Measurements from ENCODE around the gene HDGF. TPM values are rescaled to one million over a fixed set of nuclear protein-coding genes. Genes with fewer than 3 reads are reported as not detected.
A peak's percentile ranks its signal among the peaks of the same experiment; 100 is the strongest.

Gene HDGF
- total and polyA plus RNA-seq, 9 of the 15 experiments (the other 6 are each of a cell fraction or from before 2014, with no cell fraction given) = 38.8 to 601 (median 400) TPM

DNA sequence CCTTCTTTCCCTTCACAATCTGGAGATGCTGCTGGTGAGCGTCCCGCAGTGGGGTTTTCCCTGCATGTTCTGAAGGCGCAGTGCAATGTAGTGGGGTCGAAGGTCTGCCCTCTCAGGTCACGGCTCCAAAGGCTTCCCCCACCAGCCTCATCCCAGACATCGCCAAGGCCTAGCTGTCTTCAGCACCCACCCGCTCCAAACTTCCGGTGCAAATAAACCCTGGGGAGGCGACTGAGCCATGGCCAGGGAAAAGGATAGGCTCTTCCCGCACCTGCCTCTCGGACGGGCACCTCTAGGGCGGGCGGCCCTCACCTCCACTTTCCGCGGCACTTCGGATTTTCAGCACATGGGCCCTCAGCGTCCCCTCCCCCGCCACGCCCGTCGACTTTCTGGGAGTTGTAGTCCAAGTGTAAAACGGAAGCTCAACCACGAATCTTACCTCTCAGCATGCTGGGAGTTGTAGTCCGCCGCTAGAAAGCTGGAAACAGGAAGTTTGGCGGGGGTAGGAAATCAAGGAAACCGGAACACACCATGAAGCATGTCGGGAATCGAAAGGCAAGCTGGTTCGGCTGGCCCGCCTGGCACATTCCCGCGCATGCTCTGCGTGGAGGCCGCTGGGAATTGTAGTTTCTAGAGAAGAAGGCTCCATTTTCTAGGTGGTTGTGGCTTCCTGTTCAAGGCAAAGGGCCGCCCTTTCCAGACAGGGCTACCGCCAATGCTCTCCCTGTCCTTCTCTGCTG lies 10.6 kb downstream of the HDGF start, which contains the start of gene MRPL24 (continued):
- TF ChIP-seq PTTG1 (tag; IDR thresholded peaks at IDR 0.05; ENCODE audit: low read depth) (no peak), ZNF133 (CRISPR knock-in tag; IDR thresholded peaks at IDR 0.05) (no peak), ZFP30 (CRISPR knock-in tag; IDR thresholded peaks at IDR 0.05; ENCODE audit: borderline replicate concordance) (no peak), ZNF124 (CRISPR knock-in tag; IDR thresholded peaks at IDR 0.05) (no peak), RBM39 (optimal IDR thresholded peaks at IDR 0.05; ENCODE audit: low read depth, low read length) (no peak), MAX (CRISPR knock-in tag; IDR thresholded peaks at IDR 0.05) (peak; percentile 99), TFAM (CRISPR knock-in tag; conservative IDR thresholded peaks at IDR 0.05) (no peak), MLX (CRISPR knock-in tag; conservative IDR thresholded peaks at IDR 0.05) (no peak), HNRNPL (IDR thresholded peaks at IDR 0.05; ENCODE audit: low read depth, low read length) (no peak), MYBL2 (IDR thresholded peaks at IDR 0.05; ENCODE audit: low read depth) (no peak), MYBL2 (CRISPR knock-in tag; IDR thresholded peaks at IDR 0.05; ENCODE audit: borderline replicate concordance) (no peak), MXI1 (IDR thresholded peaks at IDR 0.05; ENCODE audit: low read depth, low read length) (peak; percentile 95), HEY1 (CRISPR knock-in tag; IDR thresholded peaks at IDR 0.05; ENCODE audit: borderline replicate concordance) (no peak; the same call in 1 of the 2 replicates), KLF1 (tag; IDR thresholded peaks at IDR 0.05) (peak; percentile 79)
- TF ChIP-seq, protein P1, sequence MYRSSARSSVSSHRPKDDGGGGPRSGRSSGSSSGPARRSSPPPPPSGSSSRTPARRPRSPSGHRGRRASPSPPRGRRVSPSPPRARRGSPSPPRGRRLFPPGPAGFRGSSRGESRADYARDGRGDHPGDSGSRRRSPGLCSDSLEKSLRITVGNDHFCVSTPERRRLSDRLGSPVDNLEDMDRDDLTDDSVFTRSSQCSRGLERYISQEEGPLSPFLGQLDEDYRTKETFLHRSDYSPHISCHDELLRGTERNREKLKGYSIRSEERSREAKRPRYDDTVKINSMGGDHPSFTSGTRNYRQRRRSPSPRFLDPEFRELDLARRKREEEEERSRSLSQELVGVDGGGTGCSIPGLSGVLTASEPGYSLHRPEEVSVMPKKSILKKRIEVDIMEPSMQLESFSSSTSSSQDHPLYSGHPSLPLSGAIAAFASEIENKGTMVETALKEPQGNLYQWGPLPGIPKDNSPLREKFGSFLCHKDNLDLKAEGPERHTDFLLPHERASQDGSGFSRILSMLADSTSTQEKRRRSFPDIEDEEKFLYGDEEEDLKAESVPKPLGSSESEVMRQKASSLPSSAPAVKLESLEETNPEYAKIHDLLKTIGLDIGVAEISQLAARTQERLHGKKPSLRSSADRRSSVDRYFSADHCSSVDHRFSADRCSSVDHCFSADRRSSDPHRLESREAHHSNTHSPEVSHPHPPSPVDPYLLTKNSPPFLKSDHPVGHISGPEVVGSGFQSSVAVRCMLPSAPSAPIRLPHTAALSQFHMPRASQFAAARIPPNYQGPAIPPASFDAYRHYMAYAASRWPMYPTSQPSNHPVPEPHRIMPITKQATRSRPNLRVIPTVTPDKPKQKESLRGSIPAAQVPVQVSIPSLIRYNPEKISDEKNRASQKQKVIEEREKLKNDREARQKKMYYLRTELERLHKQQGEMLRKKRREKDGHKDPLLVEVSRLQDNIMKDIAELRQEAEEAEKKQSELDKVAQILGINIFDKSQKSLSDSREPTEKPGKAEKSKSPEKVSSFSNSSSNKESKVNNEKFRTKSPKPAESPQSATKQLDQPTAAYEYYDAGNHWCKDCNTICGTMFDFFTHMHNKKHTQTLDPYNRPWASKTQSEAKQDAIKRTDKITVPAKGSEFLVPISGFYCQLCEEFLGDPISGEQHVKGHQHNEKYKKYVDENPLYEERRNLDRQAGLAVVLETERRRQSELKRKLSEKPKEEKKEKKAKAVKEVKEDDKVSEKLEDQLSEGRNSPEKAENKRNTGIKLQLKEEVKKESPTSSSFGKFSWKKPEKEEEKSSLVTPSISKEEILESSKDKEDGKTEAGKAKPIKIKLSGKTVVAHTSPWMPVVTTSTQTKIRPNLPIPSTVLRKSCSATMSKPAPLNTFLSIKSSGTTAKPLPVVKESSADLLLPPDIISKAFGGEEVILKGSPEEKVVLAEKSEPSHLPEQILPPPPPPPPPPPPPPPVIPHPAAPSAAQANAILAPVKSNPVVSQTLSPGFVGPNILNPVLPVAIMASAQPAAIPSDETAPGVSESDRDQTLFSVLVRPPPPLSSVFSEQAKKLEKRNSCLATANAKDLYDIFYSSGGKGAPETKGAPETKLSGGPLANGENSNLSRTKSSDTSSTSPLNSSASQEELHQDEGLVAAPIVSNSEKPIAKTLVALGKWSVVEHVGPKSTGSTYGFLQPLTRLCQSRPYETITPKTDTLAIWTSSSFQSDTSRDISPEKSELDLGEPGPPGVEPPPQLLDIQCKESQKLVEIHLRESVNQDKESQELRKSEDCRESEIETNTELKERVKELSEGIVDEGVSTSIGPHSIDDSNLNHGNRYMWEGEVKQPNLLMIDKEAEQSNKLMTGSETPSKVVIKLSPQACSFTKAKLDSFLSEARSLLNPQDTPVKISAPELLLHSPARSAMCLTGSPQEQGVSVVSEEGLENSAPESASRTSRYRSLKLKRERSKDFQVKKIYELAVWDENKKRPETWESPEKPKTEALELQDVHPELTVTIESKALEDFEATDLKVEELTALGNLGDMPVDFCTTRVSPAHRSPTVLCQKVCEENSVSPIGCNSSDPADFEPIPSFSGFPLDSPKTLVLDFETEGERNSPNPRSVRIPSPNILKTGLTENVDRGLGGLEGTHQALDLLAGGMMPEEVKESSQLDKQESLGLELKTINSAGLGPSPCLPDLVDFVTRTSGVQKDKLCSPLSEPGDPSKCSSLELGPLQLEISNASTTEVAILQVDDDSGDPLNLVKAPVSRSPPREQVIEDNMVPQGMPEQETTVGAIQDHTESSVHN (IDR thresholded peaks at IDR 0.05; ENCODE audit: borderline replicate concordance in 1 of 2, low read depth in 1 of 2) = no peak
- TF ChIP-seq, protein P2, sequence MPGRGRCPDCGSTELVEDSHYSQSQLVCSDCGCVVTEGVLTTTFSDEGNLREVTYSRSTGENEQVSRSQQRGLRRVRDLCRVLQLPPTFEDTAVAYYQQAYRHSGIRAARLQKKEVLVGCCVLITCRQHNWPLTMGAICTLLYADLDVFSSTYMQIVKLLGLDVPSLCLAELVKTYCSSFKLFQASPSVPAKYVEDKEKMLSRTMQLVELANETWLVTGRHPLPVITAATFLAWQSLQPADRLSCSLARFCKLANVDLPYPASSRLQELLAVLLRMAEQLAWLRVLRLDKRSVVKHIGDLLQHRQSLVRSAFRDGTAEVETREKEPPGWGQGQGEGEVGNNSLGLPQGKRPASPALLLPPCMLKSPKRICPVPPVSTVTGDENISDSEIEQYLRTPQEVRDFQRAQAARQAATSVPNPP (IDR thresholded peaks at IDR 0.05; ENCODE audit: borderline replicate concordance, insufficient read depth, insufficient read length) = no peak

Measured in K562 (cell line).